ENCODE results near the gene GNL2.

- TF ChIP-seq GABPA (IDR thresholded peaks at IDR 0.05; ENCODE audit: low read depth) (no peak), CTCF (IDR thresholded peaks at IDR 0.05; ENCODE audit: insufficient read depth, low read length) (no peak)
Observed at GRCh38 chr1:37570528-37571334, 25.0 kb downstream of the GNL2 start.
